ENCODE measurements around the gene GHR.

GHR gene

DNA sequence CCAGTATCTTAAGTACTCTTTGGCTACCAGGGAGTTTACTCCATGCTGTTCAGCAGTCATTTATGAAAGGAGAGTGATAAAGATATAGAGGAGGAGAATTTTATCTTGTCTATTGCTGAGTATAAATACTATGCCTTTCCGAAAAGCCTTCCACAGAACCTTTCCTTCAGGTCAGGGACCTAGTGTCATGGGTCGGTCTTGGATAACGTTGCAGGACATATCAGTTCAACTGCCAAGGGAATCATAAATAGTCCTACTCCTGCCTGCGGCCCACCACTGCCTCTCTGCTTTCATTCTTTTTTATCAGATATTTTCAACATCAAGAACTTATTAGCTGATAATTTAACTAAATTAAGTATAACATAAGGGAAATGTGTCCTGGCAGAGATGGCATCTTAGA lies 211.3 kb downstream of the GHR start:
- CTCF ChIA-PET = interaction anchor here (0.9 kb wide), 1 partner anchor 14 kb away, joined by 3 read pairs; no protein-coding TSS in a partner anchor
- WGBS (ENCODE audit: insufficient coverage) = 90% methylated on average over 3 of the region's 4 CpGs

DNA sequence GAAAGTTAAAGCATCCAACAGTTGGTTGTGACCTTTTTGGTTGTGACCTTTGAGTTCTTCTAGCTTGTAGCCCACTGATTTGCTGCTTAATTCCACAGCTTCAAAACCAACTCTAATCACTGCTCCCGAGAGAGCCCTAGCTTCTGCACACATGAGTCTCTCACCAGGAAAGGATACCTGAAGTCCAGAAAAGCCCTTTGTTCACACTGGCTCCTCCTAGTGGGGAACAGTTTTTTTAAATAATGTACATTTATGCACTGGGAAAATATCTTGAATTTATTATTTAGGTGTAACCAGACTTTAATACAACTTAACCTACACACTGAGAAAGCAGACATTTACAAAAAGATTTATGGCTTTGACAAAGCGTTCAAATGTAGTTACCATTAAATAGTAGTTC lies 213.2 kb downstream of the GHR start:
- Histone ChIP-seq H3K27ac (ENCODE audit: insufficient read depth in 1 of 2, low read depth in 1 of 2, low read length in 2 of 2, poor library complexity in 1 of 2, severe bottlenecking in 2 of 2) (no peak overlapping the region), H3K4me1 (ENCODE audit: control extremely low read depth in 1 of 4, control insufficient read depth in 4 of 4, insufficient read depth in 4 of 4, low read length in 3 of 4) (no peaks in the 10 kb centered on the region), H3K36me3 (ENCODE audit: control insufficient read depth in 4 of 4, insufficient read depth in 4 of 4, low read length in 3 of 4) (no peaks in the 10 kb centered on the region), H3K27me3 (replicated peaks in 2 of 5; ENCODE audit: control insufficient read depth in 4 of 5, insufficient read depth in 5 of 5, low read length in 4 of 5) (peaks cover 0 to 2% (median 0%) of the 10 kb centered on the region in 5 experiments), H3K9me3 (ENCODE audit: control extremely low read depth in 1 of 5, control insufficient read depth in 4 of 5, insufficient read depth in 2 of 5, low read depth in 1 of 5, low read length in 4 of 5) (no peaks in the 10 kb centered on the region), H3K4me3 (ENCODE audit: control insufficient read depth in 1 of 7, extremely low read depth in 1 of 7, insufficient read depth in 4 of 7, low read depth in 2 of 7, low read length in 6 of 7) (no peak overlapping the region)
- WGBS (ENCODE audit: insufficient coverage) = no CpG with 5 or more reads among the region's 2 CpGs
- peak in 2 of 3 donors; percentile 17 for DNase-seq
- POLR2A ChIA-PET = no interaction called here
- CTCF ChIA-PET = interaction anchor here (1.0 to 2.0 kb wide), 5 partner anchors 9 to 45 kb away, joined by 3 to 4 read pairs (median 3); no protein-coding TSS in a partner anchor

More for the DNA sequence above, 211.3 kb downstream of the GHR start:
- H3K27me3 ChIP-seq (replicated peaks in 2 of 5; ENCODE audit: control insufficient read depth in 4 of 5, insufficient read depth in 5 of 5, low read length in 4 of 5) = peaks cover 0 to 2% (median 0%) of the 10 kb centered on the region in 5 experiments
- H3K4me1 ChIP-seq (ENCODE audit: control extremely low read depth in 1 of 4, control insufficient read depth in 4 of 4, insufficient read depth in 4 of 4, low read length in 3 of 4) = no peaks in the 10 kb centered on the region
- POLR2A ChIA-PET = no interaction called here
- H3K4me3 ChIP-seq (ENCODE audit: control insufficient read depth in 1 of 7, extremely low read depth in 1 of 7, insufficient read depth in 4 of 7, low read depth in 2 of 7, low read length in 6 of 7) = no peak overlapping the region
- no peak overlapping the region for H3K27ac ChIP-seq (ENCODE audit: insufficient read depth in 1 of 2, low read depth in 1 of 2, low read length in 2 of 2, poor library complexity in 1 of 2, severe bottlenecking in 2 of 2)
- no peaks in the 10 kb centered on the region for H3K36me3 ChIP-seq (ENCODE audit: control insufficient read depth in 4 of 4, insufficient read depth in 4 of 4, low read length in 3 of 4)
- no peaks in the 10 kb centered on the region for H3K9me3 ChIP-seq (ENCODE audit: control extremely low read depth in 1 of 5, control insufficient read depth in 4 of 5, insufficient read depth in 2 of 5, low read depth in 1 of 5, low read length in 4 of 5)
- DNase-seq = no peak

GRCh38 chr5:42636946-42637345 lies 213.7 kb downstream of the GHR start:
- 88% methylated on average over 1 of the region's 1 CpG for WGBS (ENCODE audit: insufficient coverage)
- CTCF ChIA-PET = interaction anchor here (1.5 to 2.0 kb wide), 3 partner anchors 9 to 45 kb away, joined by 3 to 4 read pairs (median 4); no protein-coding TSS in a partner anchor
- H3K4me1 ChIP-seq (ENCODE audit: control extremely low read depth in 1 of 4, control insufficient read depth in 4 of 4, insufficient read depth in 4 of 4, low read length in 3 of 4) = no peaks in the 10 kb centered on the region

DNA sequence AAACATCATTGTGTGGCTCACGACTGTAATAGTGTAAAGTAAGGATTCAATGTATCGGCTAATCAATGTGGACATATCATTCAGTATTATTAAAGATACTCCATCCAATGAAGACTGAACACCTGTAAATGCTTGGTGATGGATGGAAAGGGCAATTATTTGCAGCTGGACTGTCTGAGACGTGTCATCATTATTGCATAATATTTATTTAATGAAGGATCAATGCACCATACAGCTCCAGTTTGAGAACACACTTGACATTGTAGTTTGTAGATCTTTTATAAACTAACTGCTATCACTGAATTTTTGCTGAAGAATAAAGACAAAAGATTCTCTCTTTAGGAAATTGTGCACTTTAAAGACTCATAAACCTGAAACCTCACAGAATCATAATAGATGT lies 215.7 kb downstream of the GHR start:
- ChIA-PET CTCF (no interaction called here), POLR2A (no interaction called here)
- peaks cover 0 to 3% (median 0%) of the 10 kb centered on the region in 5 experiments for H3K27me3 ChIP-seq (replicated peaks in 2 of 5; ENCODE audit: control insufficient read depth in 4 of 5, insufficient read depth in 5 of 5, low read length in 4 of 5)
- H3K4me1 ChIP-seq (ENCODE audit: control extremely low read depth in 1 of 4, control insufficient read depth in 4 of 4, insufficient read depth in 4 of 4, low read length in 3 of 4) = no peaks in the 10 kb centered on the region
- H3K9me3 ChIP-seq (ENCODE audit: control extremely low read depth in 1 of 5, control insufficient read depth in 4 of 5, insufficient read depth in 2 of 5, low read depth in 1 of 5, low read length in 4 of 5) = no peaks in the 10 kb centered on the region
- no CpG with 5 or more reads among the region's 3 CpGs for WGBS (ENCODE audit: insufficient coverage)
- H3K36me3 ChIP-seq (ENCODE audit: control insufficient read depth in 4 of 4, insufficient read depth in 4 of 4, low read length in 3 of 4) = no peaks in the 10 kb centered on the region
- H3K4me3 ChIP-seq (ENCODE audit: control insufficient read depth in 1 of 7, extremely low read depth in 1 of 7, insufficient read depth in 4 of 7, low read depth in 2 of 7, low read length in 6 of 7) = no peak overlapping the region
- H3K27ac ChIP-seq (ENCODE audit: insufficient read depth in 1 of 2, low read depth in 1 of 2, low read length in 2 of 2, poor library complexity in 1 of 2, severe bottlenecking in 2 of 2) = no peak overlapping the region
- DNase-seq = no peak

More at GRCh38 chr5:42636946-42637345, 213.7 kb downstream of the GHR start:
- H3K27me3 ChIP-seq (replicated peaks in 2 of 5; ENCODE audit: control insufficient read depth in 4 of 5, insufficient read depth in 5 of 5, low read length in 4 of 5) = peaks cover 0 to 2% (median 0%) of the 10 kb centered on the region in 5 experiments
- no peak overlapping the region for H3K27ac ChIP-seq (ENCODE audit: insufficient read depth in 1 of 2, low read depth in 1 of 2, low read length in 2 of 2, poor library complexity in 1 of 2, severe bottlenecking in 2 of 2)
- no peaks in the 10 kb centered on the region for H3K9me3 ChIP-seq (ENCODE audit: control extremely low read depth in 1 of 5, control insufficient read depth in 4 of 5, insufficient read depth in 2 of 5, low read depth in 1 of 5, low read length in 4 of 5)
- no peak overlapping the region for H3K4me3 ChIP-seq (ENCODE audit: control insufficient read depth in 1 of 7, extremely low read depth in 1 of 7, insufficient read depth in 4 of 7, low read depth in 2 of 7, low read length in 6 of 7)
- H3K36me3 ChIP-seq (ENCODE audit: control insufficient read depth in 4 of 4, insufficient read depth in 4 of 4, low read length in 3 of 4) = no peaks in the 10 kb centered on the region
- no peak for DNase-seq
- POLR2A ChIA-PET = no interaction called here

DNA sequence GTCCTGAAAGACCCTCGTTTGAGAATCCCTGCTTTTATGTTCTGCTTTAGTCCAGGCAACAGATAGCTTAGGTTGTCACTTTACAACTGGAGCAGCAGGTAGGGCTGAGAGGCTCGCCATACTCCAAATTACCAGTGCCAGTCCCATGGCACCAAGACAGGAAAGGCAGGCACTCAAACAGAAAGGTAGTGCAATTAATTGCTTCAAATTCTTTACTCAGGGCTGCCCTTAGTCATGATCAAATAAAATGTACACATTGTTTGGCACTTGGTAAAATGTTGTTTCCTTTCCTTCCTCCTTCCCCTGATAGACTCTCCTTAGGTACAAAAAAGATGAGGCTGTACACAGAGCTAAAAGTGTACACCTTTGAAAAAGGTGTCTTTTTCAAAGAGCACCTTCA lies 217.6 kb downstream of the GHR start:
- no peak overlapping the region for H3K4me3 ChIP-seq (ENCODE audit: control insufficient read depth in 1 of 7, extremely low read depth in 1 of 7, insufficient read depth in 4 of 7, low read depth in 2 of 7, low read length in 6 of 7)
- no peak overlapping the region for H3K27ac ChIP-seq (ENCODE audit: insufficient read depth in 1 of 2, low read depth in 1 of 2, low read length in 2 of 2, poor library complexity in 1 of 2, severe bottlenecking in 2 of 2)
- H3K27me3 ChIP-seq (replicated peaks in 2 of 5; ENCODE audit: control insufficient read depth in 4 of 5, insufficient read depth in 5 of 5, low read length in 4 of 5) = peaks cover 0 to 3% (median 0%) of the 10 kb centered on the region in 5 experiments
- no peaks in the 10 kb centered on the region for H3K9me3 ChIP-seq (ENCODE audit: control extremely low read depth in 1 of 5, control insufficient read depth in 4 of 5, insufficient read depth in 2 of 5, low read depth in 1 of 5, low read length in 4 of 5)
- no peaks in the 10 kb centered on the region for H3K4me1 ChIP-seq (ENCODE audit: control extremely low read depth in 1 of 4, control insufficient read depth in 4 of 4, insufficient read depth in 4 of 4, low read length in 3 of 4)
- ChIA-PET POLR2A (no interaction called here), CTCF (no interaction called here)
- no peak for DNase-seq
- no peaks in the 10 kb centered on the region for H3K36me3 ChIP-seq (ENCODE audit: control insufficient read depth in 4 of 4, insufficient read depth in 4 of 4, low read length in 3 of 4)
- 100% methylated on average over 1 of the region's 2 CpGs for WGBS (ENCODE audit: insufficient coverage)

- Histone ChIP-seq H3K4me3 (ENCODE audit: control insufficient read depth in 1 of 7, extremely low read depth in 1 of 7, insufficient read depth in 4 of 7, low read depth in 2 of 7, low read length in 6 of 7) (no peak overlapping the region), H3K9me3 (ENCODE audit: control extremely low read depth in 1 of 5, control insufficient read depth in 4 of 5, insufficient read depth in 2 of 5, low read depth in 1 of 5, low read length in 4 of 5) (no peaks in the 10 kb centered on the region), H3K4me1 (ENCODE audit: control extremely low read depth in 1 of 4, control insufficient read depth in 4 of 4, insufficient read depth in 4 of 4, low read length in 3 of 4) (no peaks in the 10 kb centered on the region), H3K36me3 (ENCODE audit: control insufficient read depth in 4 of 4, insufficient read depth in 4 of 4, low read length in 3 of 4) (no peaks in the 10 kb centered on the region), H3K27me3 (replicated peaks in 2 of 5; ENCODE audit: control insufficient read depth in 4 of 5, insufficient read depth in 5 of 5, low read length in 4 of 5) (peaks cover 0 to 3% (median 0%) of the 10 kb centered on the region in 5 experiments), H3K27ac (ENCODE audit: insufficient read depth in 1 of 2, low read depth in 1 of 2, low read length in 2 of 2, poor library complexity in 1 of 2, severe bottlenecking in 2 of 2) (no peak overlapping the region)
- 100% methylated on average over 1 of the region's 4 CpGs for WGBS (ENCODE audit: insufficient coverage)
- POLR2A ChIA-PET = no interaction called here
- CTCF ChIA-PET = no interaction called here
- no peak for DNase-seq
These were observed 218.2 kb downstream of the GHR start for GRCh38 chr5:42641336-42642005.

- CTCF ChIA-PET = interaction anchor here (1.2 kb wide), 1 partner anchor 128 kb away, joined by 3 read pairs; no protein-coding TSS in a partner anchor
- H3K27ac ChIP-seq (ENCODE audit: insufficient read depth in 1 of 2, low read depth in 1 of 2, low read length in 2 of 2, poor library complexity in 1 of 2, severe bottlenecking in 2 of 2) = no peak overlapping the region
These were observed 218.8 kb downstream of the GHR start for GRCh38 chr5:42642006-42642405.

More at GRCh38 chr5:42642006-42642405, 218.8 kb downstream of the GHR start:
- H3K4me1 ChIP-seq (ENCODE audit: control extremely low read depth in 1 of 4, control insufficient read depth in 4 of 4, insufficient read depth in 4 of 4, low read length in 3 of 4) = no peaks in the 10 kb centered on the region
- H3K36me3 ChIP-seq (ENCODE audit: control insufficient read depth in 4 of 4, insufficient read depth in 4 of 4, low read length in 3 of 4) = no peaks in the 10 kb centered on the region
- peaks cover 0 to 3% (median 0%) of the 10 kb centered on the region in 5 experiments for H3K27me3 ChIP-seq (replicated peaks in 2 of 5; ENCODE audit: control insufficient read depth in 4 of 5, insufficient read depth in 5 of 5, low read length in 4 of 5)
- no peak for DNase-seq
- no peak overlapping the region for H3K4me3 ChIP-seq (ENCODE audit: control insufficient read depth in 1 of 7, extremely low read depth in 1 of 7, insufficient read depth in 4 of 7, low read depth in 2 of 7, low read length in 6 of 7)
- POLR2A ChIA-PET = no interaction called here
- no peaks in the 10 kb centered on the region for H3K9me3 ChIP-seq (ENCODE audit: control extremely low read depth in 1 of 5, control insufficient read depth in 4 of 5, insufficient read depth in 2 of 5, low read depth in 1 of 5, low read length in 4 of 5)
- 96% methylated on average over 4 of the region's 4 CpGs for WGBS (ENCODE audit: insufficient coverage)
